Sigmoid colon (tissue), 4 donors: ENCODE measurements around the gene PLCH2.

Source experiments
- CTCF ChIP-seq, 4 experiments: fragments of 450-650 bp in 3 of 4; fragments of 200-600 bp in 1 of 4; IDR thresholded peaks; one replicate each; pipeline ENCODE4 v1.5.1; 2016 to 2019; ENCODE audit warnings: antibody characterized with exemption in 4 of 4, mild to moderate bottlenecking in 3 of 4, moderate library complexity in 2 of 4
- EP300 ChIP-seq, 4 donors: sonication (generic); formaldehyde crosslinking; IDR thresholded peaks; one replicate each; pipeline ENCODE4 v1.6.1; 2017; ENCODE audit warnings: antibody characterized with exemption in 4 of 4
- POLR2A ChIP-seq, 2 donors: fragments of 450-650 bp; IDR thresholded peaks; one replicate each; pipeline ENCODE4 v1.6.1; 2016; ENCODE audit warnings: antibody characterized with exemption in 2 of 2, mild to moderate bottlenecking in 2 of 2, moderate library complexity in 2 of 2
- POLR2AphosphoS5 ChIP-seq, 4 donors: sonication (generic); formaldehyde crosslinking; IDR thresholded peaks; one replicate each; pipeline ENCODE4 v1.6.1; 2017; ENCODE audit warnings: antibody characterized with exemption in 4 of 4

- TF ChIP-seq POLR2A (IDR thresholded peaks at IDR 0.05), result no peak
- no peak for TF ChIP-seq CTCF (IDR thresholded peaks at IDR 0.05)
- no peak for TF ChIP-seq EP300 (IDR thresholded peaks at IDR 0.05)
- no peak for TF ChIP-seq POLR2AphosphoS5 (IDR thresholded peaks at IDR 0.05)
Observed at GRCh38 chr1:2466270-2466665, 9.8 kb upstream of the PLCH2 start.
